Measurements from ENCODE around the gene KYNU. TPM values are rescaled to one million over a fixed set of nuclear protein-coding genes. Genes with fewer than 3 reads are reported as not detected.

KYNU gene
- total RNA-seq, 1 experiment from 2014 or later = 55.7 TPM

GRCh38 chr2:142975239-142975638 is 97.8 kb downstream of the KYNU start:
- peaks cover 4% of the 10 kb centered on the region for H3K36me3 ChIP-seq (ENCODE audit: low read depth)
- CTCF ChIA-PET = no interaction called here
- H3K27ac ChIP-seq = peak overlapping the region; percentile 99
- peak overlapping the region; percentile 84 for H3K4me2 ChIP-seq
- no peaks in the 10 kb centered on the region for H4K20me1 ChIP-seq (ENCODE audit: insufficient read depth)
- H3K9me2 ChIP-seq (ENCODE audit: insufficient read depth) = no peaks in the 10 kb centered on the region
- no peak for TF ChIP-seq CTCF (conservative IDR thresholded peaks at IDR 0.05)
- TF ChIP-seq EZH2 (IDR thresholded peaks at IDR 0.05; ENCODE audit: low read depth) = no peak
- no TSS peak for BruUV-seq (replicated peaks)
- H3K27me3 ChIP-seq (ENCODE audit: insufficient read depth, low read depth) = no peaks in the 10 kb centered on the region
- DNase-seq = no peak
- POLR2A ChIA-PET (ENCODE audit: unreplicated experiment) = interaction anchor here (0.6 to 0.9 kb wide), 2 partner anchors 296 to 494 kb away, joined by 3 to 5 read pairs; no protein-coding TSS in a partner anchor
- H3F3A ChIP-seq (ENCODE audit: insufficient read depth, low read depth) = peaks cover 32% of the 10 kb centered on the region
- intact Hi-C loops (cut with micrococcal nuclease; ENCODE audit: unreplicated experiment) = no loop called here
- H2AFZ ChIP-seq = peak overlapping the region; percentile 62; the same call in 1 of the 2 replicates
- no peaks in the 10 kb centered on the region for H3K79me2 ChIP-seq (ENCODE audit: low read depth)
- peaks cover 27% of the 10 kb centered on the region; the same call in 1 of the 2 replicates for H3K9me3 ChIP-seq (ENCODE audit: insufficient read depth, low read depth)
- H3K4me1 ChIP-seq (replicated peaks; ENCODE audit: insufficient read depth) = peaks cover 60% of the 10 kb centered on the region
- no peak overlapping the region for H3K4me3 ChIP-seq

GRCh38 chr2:142980246-142981068 is 103.0 kb downstream of the KYNU start:
- ChIA-PET POLR2A (ENCODE audit: unreplicated experiment) (interaction anchor here (0.6 to 0.7 kb wide), 3 partner anchors 21 to 106 kb away, joined by 3 to 9 read pairs (median 4); no protein-coding TSS in a partner anchor), CTCF (interaction anchor here (1.1 to 1.4 kb wide), 4 partner anchors 100 to 338 kb away, joined by 3 to 5 read pairs (median 3); no protein-coding TSS in a partner anchor)
- Histone ChIP-seq H3K4me1 (replicated peaks; ENCODE audit: insufficient read depth) (peaks cover 32% of the 10 kb centered on the region), H3K4me2 (peak overlapping the region; percentile 35), H3K9me2 (ENCODE audit: insufficient read depth) (no peaks in the 10 kb centered on the region), H3K27ac (peak overlapping the region; percentile 73), H3K79me2 (ENCODE audit: low read depth) (no peaks in the 10 kb centered on the region), H3F3A (ENCODE audit: insufficient read depth, low read depth) (peaks cover 14% of the 10 kb centered on the region), H3K9me3 (ENCODE audit: insufficient read depth, low read depth) (peaks cover 34% of the 10 kb centered on the region; the same call in 1 of the 2 replicates), H3K36me3 (ENCODE audit: low read depth) (peaks cover 4% of the 10 kb centered on the region; the same call in 1 of the 2 replicates), H4K20me1 (ENCODE audit: insufficient read depth) (no peaks in the 10 kb centered on the region), H3K4me3 (no peak overlapping the region), H2AFZ (peak overlapping the region; percentile 58; the same call in 1 of the 2 replicates), H3K27me3 (ENCODE audit: insufficient read depth, low read depth) (no peaks in the 10 kb centered on the region)
- TF ChIP-seq CTCF (conservative IDR thresholded peaks at IDR 0.05) (peak; percentile 81), EZH2 (IDR thresholded peaks at IDR 0.05; ENCODE audit: low read depth) (no peak)
- peak; percentile 37 to 74 for DNase-seq
- no TSS peak for BruUV-seq (replicated peaks)
- intact Hi-C loops (cut with micrococcal nuclease; ENCODE audit: unreplicated experiment) = loop anchor here (1.0 to 10.0 kb wide), 7 partner anchors 77 to 836 kb away; no protein-coding TSS in a partner anchor

GRCh38 chr2:142981069-142981378 is 103.6 kb downstream of the KYNU start:
- BruUV-seq (replicated peaks) = no TSS peak
- ChIA-PET CTCF (interaction anchor here (1.1 to 1.4 kb wide), 3 partner anchors 101 to 298 kb away, joined by 3 to 5 read pairs (median 3); no protein-coding TSS in a partner anchor), POLR2A (ENCODE audit: unreplicated experiment) (interaction anchor here (0.6 to 0.7 kb wide), 2 partner anchors 22 to 107 kb away, joined by 3 to 4 read pairs; no protein-coding TSS in a partner anchor)
- peaks cover 27% of the 10 kb centered on the region for H3K4me1 ChIP-seq (replicated peaks; ENCODE audit: insufficient read depth)
- no peaks in the 10 kb centered on the region; the same call in 1 of the 2 replicates for H3K36me3 ChIP-seq (ENCODE audit: low read depth)
- DNase-seq = no peak
- no peaks in the 10 kb centered on the region for H3K27me3 ChIP-seq (ENCODE audit: insufficient read depth, low read depth)
- no peaks in the 10 kb centered on the region for H3K79me2 ChIP-seq (ENCODE audit: low read depth)
- H3K9me2 ChIP-seq (ENCODE audit: insufficient read depth) = no peaks in the 10 kb centered on the region
- TF ChIP-seq CTCF (conservative IDR thresholded peaks at IDR 0.05) (peak; percentile 39; the same call in 1 of the 2 replicates), EZH2 (IDR thresholded peaks at IDR 0.05; ENCODE audit: low read depth) (no peak)
- no peaks in the 10 kb centered on the region for H4K20me1 ChIP-seq (ENCODE audit: insufficient read depth)
- intact Hi-C loops (cut with micrococcal nuclease; ENCODE audit: unreplicated experiment) = loop anchor here (2.0 to 10.0 kb wide), 5 partner anchors 184 to 836 kb away; no protein-coding TSS in a partner anchor
- no peak overlapping the region for H3K27ac ChIP-seq
- H3K9me3 ChIP-seq (ENCODE audit: insufficient read depth, low read depth) = peaks cover 28% of the 10 kb centered on the region; the same call in 1 of the 2 replicates
- H2AFZ ChIP-seq = no peak overlapping the region
- no peak overlapping the region for H3K4me2 ChIP-seq
- H3K4me3 ChIP-seq = no peak overlapping the region
- H3F3A ChIP-seq (ENCODE audit: insufficient read depth, low read depth) = peaks cover 8% of the 10 kb centered on the region; the same call in 1 of the 2 replicates

Measured in PC-9 (cell line).